Keratinocyte (primary cell): Measurements from ENCODE around the gene SRRD. TPM values are rescaled to one million over a fixed set of nuclear protein-coding genes. Genes with fewer than 3 reads are reported as not detected.

ENCODE experiments used
- DNase-seq: peaks from one replicate; pipeline ENCODE4 v3.0.0-alpha.2; 2011; ENCODE audit warnings: low read depth, missing footprints, low spot score
- FAIRE-seq: peaks from 2 replicates; lab custom pipeline; 2011; peaks lifted over from hg19 to GRCh38; lab: Jason Lieb, UNC
- H2AFZ ChIP-seq: 2 replicates; pipeline ENCODE4 v1.6.0; 2012; ENCODE audit warnings: low read length, control low read depth, inconsistent platforms; ENCODE audit not compliant: control insufficient read depth
- H3K27ac ChIP-seq: 2 replicates; pipeline ENCODE4 v1.5.1; 2011; ENCODE audit warnings: low read length; ENCODE audit not compliant: control insufficient read depth, insufficient read depth
- H3K27me3 ChIP-seq: 3 replicates; pipeline ENCODE4 v1.6.0; 2011; ENCODE audit warnings: low read length; ENCODE audit not compliant: control insufficient read depth, insufficient read depth; ENCODE audit errors: extremely low read depth
- H3K36me3 ChIP-seq, 2 experiments: 2 replicates in 1 of 2; 3 replicates in 1 of 2; pipeline ENCODE4 v1.5.1; 2011; ENCODE audit warnings: low read length in 2 of 2, mild to moderate bottlenecking in 1 of 2; ENCODE audit not compliant: control insufficient read depth in 2 of 2, insufficient read depth in 2 of 2; ENCODE audit errors: extremely low read depth in 1 of 2
- H3K4me1 ChIP-seq: 3 replicates; pipeline ENCODE4 v1.5.1; 2011; ENCODE audit warnings: low read length; ENCODE audit not compliant: control insufficient read depth, insufficient read depth; ENCODE audit errors: extremely low read depth
- H3K4me2 ChIP-seq: 3 replicates; pipeline ENCODE4 v1.6.0; 2011; ENCODE audit warnings: low read depth, low read length; ENCODE audit not compliant: control insufficient read depth, insufficient read depth; ENCODE audit errors: extremely low read depth
- H3K4me3 ChIP-seq, 3 experiments: fragments of 200-600 bp in 1 of 3; sonication (generic) in 1 of 3; 2 replicates in 2 of 3; 3 replicates in 1 of 3; pipeline ENCODE4 v1.5.1; 2011 to 2016; ENCODE audit warnings: low read length in 3 of 3, mild to moderate bottlenecking in 3 of 3, control low read depth in 2 of 3, inconsistent platforms in 1 of 3, low read depth in 1 of 3, mixed read lengths in 1 of 3, mixed run types in 1 of 3, moderate library complexity in 1 of 3; ENCODE audit not compliant: control insufficient read depth in 2 of 3, insufficient read depth in 2 of 3; ENCODE audit errors: extremely low read depth in 1 of 3
- H3K79me2 ChIP-seq: 2 replicates; pipeline ENCODE4 v1.6.0; 2012; ENCODE audit warnings: low read length; ENCODE audit not compliant: control insufficient read depth, insufficient read depth
- H3K9ac ChIP-seq: 3 replicates; pipeline ENCODE4 v1.6.0; 2011; ENCODE audit warnings: low read length; ENCODE audit not compliant: control insufficient read depth, insufficient read depth; ENCODE audit errors: extremely low read depth
- H3K9me1 ChIP-seq: 3 replicates; pipeline ENCODE4 v1.6.0; 2011; ENCODE audit warnings: low read length; ENCODE audit not compliant: control insufficient read depth, insufficient read depth; ENCODE audit errors: extremely low read depth
- H3K9me3 ChIP-seq: 2 replicates; pipeline ENCODE4 v1.5.1; 2012; ENCODE audit warnings: low read depth, low read length; ENCODE audit not compliant: control insufficient read depth
- H4K20me1 ChIP-seq: 3 replicates; pipeline ENCODE4 v1.6.0; 2011; ENCODE audit warnings: low read length; ENCODE audit not compliant: control insufficient read depth, insufficient read depth; ENCODE audit errors: extremely low read depth
- CTCF ChIP-seq, 3 experiments: IDR thresholded peaks in 1 of 3; conservative IDR thresholded peaks in 1 of 3; optimal IDR thresholded peaks in 1 of 3; 2 replicates in 2 of 3; 3 replicates in 1 of 3; pipeline versions ENCODE3 to v1.5.1; 2011; ENCODE audit warnings: low read length in 3 of 3, mild to moderate bottlenecking in 3 of 3, moderate library complexity in 2 of 3, control low read depth in 1 of 3, inconsistent platforms in 1 of 3; ENCODE audit not compliant: insufficient read depth in 2 of 3; ENCODE audit errors: extremely low read depth in 1 of 3
- EZH2 ChIP-seq: IDR thresholded peaks from one replicate; pipeline ENCODE4 v1.6.1; 2012; ENCODE audit warnings: inconsistent platforms, mild to moderate bottlenecking, low read length, moderate library complexity
- dilution Hi-C: fragments of 300-500 bp; cut with MboI; formaldehyde crosslinking; loops from one replicate; pipeline ENCODE4 v1.7.0; 2020; ENCODE audit warnings: low sequenced_read_pairs; ENCODE audit not compliant: extremely low pct_ligation_motif_present
- polyA plus RNA-seq, 5 experiments: library from polyadenylated mRNA; depleted of rRNA in 3 of 5; stranded (reverse) in 3 of 5; stranded (forward) in 1 of 5; unstranded in 1 of 5; fragments of >200 nt; gene quantifications; 1 replicate in 1 of 5; 2 replicates in 3 of 5; 3 replicates in 1 of 5; pipeline versions ENCODE4 v1.2.1 to v1.2.3, GENCODE V29; 2011 to 2012; ENCODE audit warnings: missing spikeins in 2 of 5, low read depth in 1 of 5, low replicate concordance in 1 of 5

SRRD gene
- polyA plus RNA-seq, 1 donor (not counting 4 experiments of a cell fraction or from before 2014, with no cell fraction given), result 45.0 TPM

GRCh38 chr22:26517429-26517828, 33.8 kb downstream of the SRRD start:
- dilution Hi-C loops, result no loop called here
- DNase-seq, result no peak
- no peak overlapping the region for H2AFZ ChIP-seq
- FAIRE-seq, result no peak
- no peak overlapping the region for H3K27ac ChIP-seq
- no peak for TF ChIP-seq EZH2
- no peak for TF ChIP-seq CTCF (optimal IDR thresholded peaks at IDR 0.05 in 1 of 3, IDR thresholded peaks at IDR 0.05 in 1 of 3, conservative IDR thresholded peaks at IDR 0.05 in 1 of 3; ENCODE audit: extremely low read depth in 1 of 3, insufficient read depth in 2 of 3, low read length in 3 of 3)
- H3K4me2 ChIP-seq, result no peak overlapping the region
- no peak overlapping the region for H3K9ac ChIP-seq
- H3K9me1 ChIP-seq, result no peaks in the 10 kb centered on the region
- no peaks in the 10 kb centered on the region for H4K20me1 ChIP-seq
- peaks cover 13% of the 10 kb centered on the region for H3K4me1 ChIP-seq
- H3K9me3 ChIP-seq, result no peaks in the 10 kb centered on the region
- H3K36me3 ChIP-seq, result no peaks in the 10 kb centered on the region
- H3K79me2 ChIP-seq, result peaks cover 13% of the 10 kb centered on the region
- no peaks in the 10 kb centered on the region for H3K27me3 ChIP-seq
- no peak overlapping the region for H3K4me3 ChIP-seq

GRCh38 chr22:26522012-26522411, 38.3 kb downstream of the SRRD start:
- H3K27ac ChIP-seq, result no peak overlapping the region
- FAIRE-seq (no peak), DNase-seq (no peak)
- no peak overlapping the region for H3K4me2 ChIP-seq
- H2AFZ ChIP-seq, result no peak overlapping the region
- no peaks in the 10 kb centered on the region for H3K27me3 ChIP-seq
- peaks cover 0 to 6% of the 10 kb centered on the region in 2 experiments for H3K36me3 ChIP-seq
- no peaks in the 10 kb centered on the region for H3K9me1 ChIP-seq
- no peak overlapping the region for H3K9ac ChIP-seq
- no peaks in the 10 kb centered on the region for H3K79me2 ChIP-seq
- dilution Hi-C loops, result no loop called here
- no peak overlapping the region for H3K4me3 ChIP-seq
- H3K4me1 ChIP-seq, result no peaks in the 10 kb centered on the region
- TF ChIP-seq CTCF (optimal IDR thresholded peaks at IDR 0.05 in 1 of 3, IDR thresholded peaks at IDR 0.05 in 1 of 3, conservative IDR thresholded peaks at IDR 0.05 in 1 of 3; ENCODE audit: extremely low read depth in 1 of 3, insufficient read depth in 2 of 3, low read length in 3 of 3) (no peak), EZH2 (no peak)
- no peaks in the 10 kb centered on the region for H4K20me1 ChIP-seq
- H3K9me3 ChIP-seq, result no peaks in the 10 kb centered on the region
